GM12878 (cell line): ENCODE data around the gene KRTAP1-1. TPM values are rescaled to one million over a fixed set of nuclear protein-coding genes. Genes with fewer than 3 reads are reported as not detected.

Experiments used
- CEBPB ChIP-seq, 2 experiments: fragments of 150-350 bp in 1 of 2; IDR thresholded peaks; 2 replicates each; pipeline ENCODE4 v1.6.1; 2012 to 2014; ENCODE audit warnings: low read depth in 2 of 2, low read length in 2 of 2, borderline replicate concordance in 1 of 2, inconsistent platforms in 1 of 2
- CEBPZ ChIP-seq: fragments of 150-350 bp; IDR thresholded peaks from 2 replicates; pipeline ENCODE4 v1.6.1; 2016; ENCODE audit warnings: low read depth, low read length
- FOS ChIP-seq: IDR thresholded peaks from 3 replicates; pipeline ENCODE4 v1.6.1; 2011; ENCODE audit warnings: borderline replicate concordance; ENCODE audit not compliant: insufficient read length; ENCODE audit errors: extremely low read depth
- HSF1 ChIP-seq: fragments of 150-350 bp; IDR thresholded peaks from 2 replicates; pipeline ENCODE4 v1.6.1; 2014; ENCODE audit warnings: mild to moderate bottlenecking, low read depth, low read length
- IRF4 ChIP-seq: IDR thresholded peaks from 2 replicates; pipeline ENCODE4 v1.6.1; 2011; ENCODE audit warnings: low read depth, low read length
- MTA2 ChIP-seq: fragments of 450-650 bp; IDR thresholded peaks from 2 replicates; pipeline ENCODE4 v1.6.1; 2016; ENCODE audit warnings: low read depth, mild to moderate bottlenecking, moderate library complexity
- RB1 ChIP-seq: fragments of 450-650 bp; formaldehyde crosslinking; IDR thresholded peaks from 2 replicates; pipeline ENCODE4 v1.6.1; 2017; ENCODE audit warnings: mild to moderate bottlenecking, borderline replicate concordance
- ZBED1 ChIP-seq: IDR thresholded peaks from 2 replicates; pipeline ENCODE4 v1.6.1; 2016; ENCODE audit warnings: borderline replicate concordance
- polyA plus RNA-seq, 11 experiments: library from polyadenylated mRNA; depleted of rRNA in 4 of 11; unstranded in 6 of 11; stranded (reverse) in 5 of 11; fragments of >200 nt; fragmentation: Nextera tagmentation in 4 of 11; fragmentation: Illumina TruSeq in 1 of 11; extraction: Ambion mirVana in 4 of 11; extraction: Trizol in 1 of 11; gene quantifications; 1 replicate in 1 of 11; 2 replicates in 10 of 11; pipeline versions ENCODE4 v1.2.1 to v1.2.3, GENCODE V29; 2011 to 2016; ENCODE audit warnings: inconsistent platforms in 2 of 11, missing spikeins in 2 of 11, low read depth in 1 of 11
- total RNA-seq, 4 experiments: library from RNA; depleted of rRNA in 3 of 4; stranded (reverse); fragments of >200 nt in 3 of 4; fragmentation: Illumina TruSeq in 1 of 4; extraction: Trizol in 1 of 4; gene quantifications; 2 replicates each; pipeline versions ENCODE4 v1.2.1 to v1.2.3, GENCODE V29; 2013 to 2021
- TF ChIP-seq, protein P1 (sequence below): fragments of 450-650 bp; IDR thresholded peaks from 2 replicates; pipeline ENCODE4 v1.6.1; 2018; ENCODE audit warnings: mild to moderate bottlenecking, low read depth, moderate library complexity; ENCODE audit not compliant: partially characterized antibody

The KRTAP1-1 gene
- total and polyA plus RNA-seq, 10 of the 15 experiments (the other 5 are each of a cell fraction or from before 2014, with no cell fraction given): not detected

DNA sequence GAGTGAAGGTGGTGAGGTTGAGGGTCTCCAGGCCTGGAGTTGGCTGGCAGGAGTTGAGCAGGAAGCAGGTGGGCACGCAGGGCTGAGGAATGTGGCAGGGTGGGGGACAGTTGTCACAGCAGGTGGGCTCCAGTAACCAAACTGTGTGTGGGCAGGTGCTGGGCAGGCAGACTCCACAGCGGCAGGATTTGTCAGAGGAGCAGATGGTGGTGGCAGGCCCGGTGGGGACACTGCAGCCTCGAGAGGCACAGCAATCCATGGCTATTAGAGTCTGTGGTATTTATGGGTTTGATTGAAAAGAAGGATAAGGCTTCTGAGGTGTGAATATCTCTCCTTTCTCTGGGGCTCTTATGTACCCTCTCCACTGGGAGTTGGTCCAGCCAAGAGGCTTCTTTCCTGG, 47.4 kb downstream of the KRTAP1-1 start, which contains the start of gene KRTAP3-3 (continued):
- TF ChIP-seq HSF1 (no peak), MTA2 (no peak), ZBED1 (no peak), RB1 (no peak), IRF4 (no peak), CEBPZ (no peak), CEBPB (IDR thresholded peaks at IDR 0.05; ENCODE audit: borderline replicate concordance in 1 of 2, low read depth in 2 of 2, low read length in 2 of 2) (no peak), FOS (no peak)
- TF ChIP-seq, protein P1, sequence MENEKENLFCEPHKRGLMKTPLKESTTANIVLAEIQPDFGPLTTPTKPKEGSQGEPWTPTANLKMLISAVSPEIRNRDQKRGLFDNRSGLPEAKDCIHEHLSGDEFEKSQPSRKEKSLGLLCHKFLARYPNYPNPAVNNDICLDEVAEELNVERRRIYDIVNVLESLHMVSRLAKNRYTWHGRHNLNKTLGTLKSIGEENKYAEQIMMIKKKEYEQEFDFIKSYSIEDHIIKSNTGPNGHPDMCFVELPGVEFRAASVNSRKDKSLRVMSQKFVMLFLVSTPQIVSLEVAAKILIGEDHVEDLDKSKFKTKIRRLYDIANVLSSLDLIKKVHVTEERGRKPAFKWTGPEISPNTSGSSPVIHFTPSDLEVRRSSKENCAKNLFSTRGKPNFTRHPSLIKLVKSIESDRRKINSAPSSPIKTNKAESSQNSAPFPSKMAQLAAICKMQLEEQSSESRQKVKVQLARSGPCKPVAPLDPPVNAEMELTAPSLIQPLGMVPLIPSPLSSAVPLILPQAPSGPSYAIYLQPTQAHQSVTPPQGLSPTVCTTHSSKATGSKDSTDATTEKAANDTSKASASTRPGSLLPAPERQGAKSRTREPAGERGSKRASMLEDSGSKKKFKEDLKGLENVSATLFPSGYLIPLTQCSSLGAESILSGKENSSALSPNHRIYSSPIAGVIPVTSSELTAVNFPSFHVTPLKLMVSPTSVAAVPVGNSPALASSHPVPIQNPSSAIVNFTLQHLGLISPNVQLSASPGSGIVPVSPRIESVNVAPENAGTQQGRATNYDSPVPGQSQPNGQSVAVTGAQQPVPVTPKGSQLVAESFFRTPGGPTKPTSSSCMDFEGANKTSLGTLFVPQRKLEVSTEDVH: no peak
